ENCODE data around the gene INSC. TPM values are rescaled to one million over a fixed set of nuclear protein-coding genes. Genes with fewer than 3 reads are reported as not detected.

INSC gene
- total and polyA plus RNA-seq, 2 of the 4 experiments (the other 2 are of a cell fraction), result 0.53 to 1.4 TPM

DNA sequence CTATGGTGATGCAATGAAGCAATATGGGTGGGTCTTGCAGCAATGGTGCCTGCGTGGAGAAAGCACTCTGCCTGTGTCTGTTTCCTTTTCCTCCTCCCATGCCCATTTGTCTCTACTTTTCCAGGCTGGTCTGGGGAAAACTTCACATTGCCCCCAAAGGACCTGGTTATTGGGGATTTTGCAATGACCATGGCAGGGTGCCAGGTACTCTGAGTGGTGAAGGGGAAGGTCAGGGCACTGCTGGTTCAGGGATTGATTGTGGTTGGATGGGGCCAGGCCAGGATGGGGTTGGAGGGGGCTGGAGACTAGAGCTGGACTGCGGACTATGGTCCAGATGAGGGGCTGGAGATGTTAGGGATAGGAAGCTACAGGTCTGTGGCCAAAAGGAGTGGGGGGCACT, 92.1 kb downstream of the INSC start:
- ChIA-PET POLR2A (ENCODE audit: unreplicated experiment) (interaction anchor here (0.6 to 1.0 kb wide), 2 partner anchors 111 to 315 kb away, joined by 3 to 4 read pairs; no protein-coding TSS in a partner anchor), CTCF (interaction anchor here (0.7 to 4.2 kb wide), 6 partner anchors 8 to 299 kb away, joined by 3 to 21 read pairs (median 4); no protein-coding TSS in a partner anchor)
- no peak overlapping the region for H2BK5ac ChIP-seq (ENCODE audit: low read depth, low read length, poor library complexity, severe bottlenecking)
- H4K20me1 ChIP-seq (ENCODE audit: insufficient read depth, low read length), result no peaks in the 10 kb centered on the region
- H2BK15ac ChIP-seq (ENCODE audit: low read depth, low read length), result no peak overlapping the region
- no peak overlapping the region for H3K4me3 ChIP-seq (ENCODE audit: insufficient read depth, low read depth, low read length)
- no TSS peak for BruUV-seq (replicated peaks)
- no peaks in the 10 kb centered on the region for H3K27me3 ChIP-seq (ENCODE audit: control insufficient read depth, insufficient read depth, low read length)
- 0 out of 2 replicates have a peak overlapping the region, but pooled peaks have one; percentile 8 for H2AK5ac ChIP-seq (ENCODE audit: low read depth, low read length)
- no peak overlapping the region for H2AK9ac ChIP-seq (replicated peaks; ENCODE audit: low read depth, low read length, poor library complexity)
- no peak overlapping the region for H2AFZ ChIP-seq (replicated peaks; ENCODE audit: low read length, poor library complexity)
- in situ Hi-C loops (cut with MboI; ENCODE audit: low sequenced_read_pairs) (no loop called here), intact Hi-C loops (cut with micrococcal nuclease) (no loop called here), dilution Hi-C loops (cut with HindIII; ENCODE audit: low sequenced_read_pairs, unreplicated experiment) (no loop called here)
- ATAC-seq (ENCODE audit: low read depth) (no peak), DNase-seq (no peak)
- H3K56ac ChIP-seq (ENCODE audit: extremely low read depth, insufficient read depth, low read length), result no peak overlapping the region
- no peak for TF ChIP-seq BHLHE40 (IDR thresholded peaks at IDR 0.05; ENCODE audit: low read depth, low read length)
- peak; percentile 26; the same call in 1 of the 2 replicates for TF ChIP-seq CEBPB (IDR thresholded peaks at IDR 0.05; ENCODE audit: low read depth, low read length)
- H3K79me1 ChIP-seq (ENCODE audit: low read depth in 1 of 2, low read length in 2 of 2), result no peaks in the 10 kb centered on the region
- H3K27ac ChIP-seq (ENCODE audit: insufficient read depth, low read length), result no peak overlapping the region
- H2BK120ac ChIP-seq (ENCODE audit: low read depth, low read length), result peak overlapping the region; percentile 57
- H4K91ac ChIP-seq (ENCODE audit: insufficient read depth, low read depth, low read length), result peak overlapping the region; percentile 41; the same call in 1 of the 2 replicates
- H3K23ac ChIP-seq (ENCODE audit: low read depth, low read length), result no peak overlapping the region
- peak overlapping the region; percentile 49 for H2BK20ac ChIP-seq (ENCODE audit: low read depth, low read length)
- no peaks in the 10 kb centered on the region for H3K9me1 ChIP-seq (ENCODE audit: insufficient read depth, low read length)
- H3K9me3 ChIP-seq (ENCODE audit: control insufficient read depth, insufficient read depth, low read length), result no peaks in the 10 kb centered on the region
- no peak overlapping the region; the same call in none of the 2 replicates for H3K14ac ChIP-seq (replicated peaks; ENCODE audit: low read depth, low read length)
- no peak overlapping the region for H3K4me2 ChIP-seq (ENCODE audit: low read depth, low read length)
- H3K9ac ChIP-seq (ENCODE audit: low read depth, low read length), result no peak overlapping the region
- H3K18ac ChIP-seq (ENCODE audit: low read depth, low read length), result no peak overlapping the region; the same call in 1 of the 2 replicates
- no CpG with 5 or more reads among the region's 2 CpGs for WGBS, 2 experiments (ENCODE audit: extremely low coverage in 2 of 2, insufficient read length in 1 of 2)
- no peaks in the 10 kb centered on the region for H3K4me1 ChIP-seq (ENCODE audit: control insufficient read depth, insufficient read depth, low read length)
- H3K4ac ChIP-seq (ENCODE audit: low read depth, low read length), result peak overlapping the region; percentile 74; the same call in 1 of the 2 replicates
- no peaks in the 10 kb centered on the region for H3K36me3 ChIP-seq (ENCODE audit: control insufficient read depth, insufficient read depth, low read length)
- no peak overlapping the region; a peak in 1 of 4 replicates for H4K8ac ChIP-seq (ENCODE audit: low read depth in 2 of 2, low read length in 2 of 2)
- H4K5ac ChIP-seq (ENCODE audit: low read depth, low read length), result no peak overlapping the region
